GM21737 (cell line): ENCODE data around the gene DPH2.

Experiments used
- ATAC-seq: cut with Tn5 transposase; IDR thresholded peaks from one replicate; pipeline ENCODE4 v1.9.1; 2021; ENCODE audit warnings: mild to moderate bottlenecking, moderate library complexity; ENCODE audit not compliant: unreplicated experiment

The DPH2 gene

DNA sequence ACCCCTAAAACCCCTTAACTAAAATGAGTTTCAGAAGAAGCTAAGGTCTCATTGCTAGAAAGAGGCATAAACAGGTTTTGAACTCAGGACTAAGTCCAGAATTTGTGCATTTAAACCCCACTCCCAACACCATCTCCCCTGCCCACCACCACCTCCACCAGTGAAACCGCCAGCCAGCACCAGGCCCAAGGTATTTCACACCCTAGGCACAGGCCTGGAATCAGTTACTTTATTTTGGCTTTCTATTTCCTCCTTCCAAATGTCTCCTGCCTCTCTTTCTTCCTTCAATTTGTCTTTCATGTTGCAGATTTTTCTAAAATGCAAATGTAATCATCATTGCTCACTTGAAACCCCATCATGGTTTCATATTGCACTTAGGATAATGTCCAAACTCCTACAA lies 24.9 kb upstream of the DPH2 start:
- ATAC-seq: no peak

DNA sequence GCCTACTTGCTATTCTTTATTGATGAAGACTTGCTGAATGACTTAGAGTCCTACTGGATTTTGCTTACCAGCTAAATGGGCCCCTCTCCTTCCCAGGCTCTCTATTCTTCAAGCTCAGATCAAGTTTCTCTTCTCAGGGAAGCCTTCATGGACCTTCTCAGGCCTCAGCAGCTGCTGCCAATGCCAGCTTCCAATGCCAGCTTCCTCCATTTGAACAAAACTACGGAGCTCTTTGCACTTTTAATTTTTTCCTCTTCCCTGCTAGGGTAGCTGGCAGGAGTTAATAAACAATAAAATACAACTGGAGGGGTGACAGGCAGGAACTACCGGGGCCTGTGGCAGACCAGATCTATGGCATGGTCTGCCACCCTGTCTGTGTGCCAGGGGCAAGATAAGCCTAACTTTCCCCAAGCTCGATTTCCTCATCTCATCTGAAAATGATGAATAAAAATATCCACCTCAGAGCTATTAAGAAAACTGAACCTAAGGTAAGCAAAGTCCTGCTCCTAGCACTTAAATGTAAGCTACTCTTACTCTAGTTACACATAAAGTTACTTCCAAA lies 24.1 kb upstream of the DPH2 start:
- no peak for ATAC-seq

DNA sequence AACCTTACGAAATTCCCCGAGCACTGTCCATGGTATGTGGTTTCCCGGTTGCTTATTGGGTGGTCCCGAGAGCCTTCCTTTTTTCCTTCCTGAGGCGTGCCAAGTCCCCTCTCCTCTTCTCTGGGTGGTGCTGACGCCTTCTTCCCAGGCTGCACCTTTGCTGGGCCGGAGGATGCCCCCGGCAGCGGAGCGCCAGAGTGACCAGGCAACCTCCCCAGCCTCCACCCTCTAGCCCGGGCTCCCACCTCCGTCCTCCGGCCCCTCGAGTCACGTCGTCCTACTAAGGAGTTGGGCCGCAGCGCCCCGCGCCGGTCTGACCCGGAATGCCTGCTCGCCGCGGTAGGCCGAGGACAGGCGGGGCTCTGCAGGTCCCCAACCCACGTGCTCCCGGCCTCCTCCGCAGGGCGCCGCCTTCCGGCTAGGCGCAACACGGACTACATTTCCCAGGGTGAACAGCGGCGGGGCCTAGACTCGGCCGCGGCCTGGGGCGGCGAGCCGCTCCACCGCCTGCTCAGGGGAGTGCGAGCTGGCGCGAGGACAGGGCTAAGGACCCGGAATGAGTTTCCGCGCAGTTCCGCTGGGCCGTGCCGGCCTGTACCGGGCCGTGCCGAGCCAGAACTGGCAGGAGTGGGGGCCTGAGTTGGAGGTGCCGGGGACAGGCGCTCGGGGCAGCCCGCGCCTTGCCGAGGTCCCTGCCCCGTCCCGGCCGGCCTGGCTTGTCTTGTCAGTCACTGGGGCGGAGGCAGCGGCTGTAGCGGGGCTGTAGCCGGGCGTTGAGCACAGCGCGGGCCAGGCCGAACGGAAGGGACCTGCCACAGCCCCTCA lies 23.4 kb upstream of the DPH2 start, which contains the start of gene IPO13:
TSS of gene IPO13 (plus strand) at position 715 of the 825 bp plus-strand sequence. CDS start 651 bp downstream, outside the sequence.
- peak; percentile 85 for ATAC-seq

DNA sequence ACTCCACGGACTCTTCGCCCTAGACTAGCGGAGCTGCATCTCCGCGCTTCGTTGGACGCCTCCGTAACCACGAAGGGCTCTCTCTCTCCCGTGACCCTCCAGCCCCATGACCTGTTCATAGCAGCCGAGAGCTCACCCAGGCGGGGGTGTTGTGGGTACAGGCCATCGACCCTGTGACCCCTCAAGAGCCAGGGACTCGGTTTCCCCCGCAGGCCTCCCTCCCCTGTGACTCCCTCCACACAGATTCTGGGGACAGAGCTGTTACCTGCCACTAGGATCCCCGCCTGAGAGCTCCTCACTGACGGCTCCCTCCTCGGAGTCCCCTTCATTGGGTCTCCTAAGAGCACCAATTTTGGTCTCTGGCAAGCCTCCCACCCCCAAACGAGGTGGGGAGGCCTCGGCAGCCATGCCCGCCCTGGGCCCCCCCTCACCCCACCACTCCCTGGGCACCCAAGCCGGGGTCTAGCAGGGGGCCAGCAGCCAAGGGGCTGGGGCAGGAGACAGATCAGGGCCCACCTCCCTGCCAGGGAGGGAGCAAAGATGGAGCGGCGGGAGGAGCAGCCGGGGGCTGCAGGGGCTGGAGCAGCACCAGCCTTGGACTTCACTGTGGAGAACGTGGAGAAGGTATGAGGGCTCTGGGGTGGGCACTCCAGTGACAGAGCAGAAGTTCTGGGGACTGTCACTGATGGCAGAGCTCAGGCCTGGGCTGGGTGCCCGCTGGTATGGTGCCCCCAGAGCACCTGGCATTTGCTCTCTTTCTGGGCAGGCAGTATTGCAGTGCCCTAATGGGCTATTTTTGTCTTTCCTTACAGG lies 22.5 kb upstream of the DPH2 start:
- ATAC-seq: peak; percentile 18

DNA sequence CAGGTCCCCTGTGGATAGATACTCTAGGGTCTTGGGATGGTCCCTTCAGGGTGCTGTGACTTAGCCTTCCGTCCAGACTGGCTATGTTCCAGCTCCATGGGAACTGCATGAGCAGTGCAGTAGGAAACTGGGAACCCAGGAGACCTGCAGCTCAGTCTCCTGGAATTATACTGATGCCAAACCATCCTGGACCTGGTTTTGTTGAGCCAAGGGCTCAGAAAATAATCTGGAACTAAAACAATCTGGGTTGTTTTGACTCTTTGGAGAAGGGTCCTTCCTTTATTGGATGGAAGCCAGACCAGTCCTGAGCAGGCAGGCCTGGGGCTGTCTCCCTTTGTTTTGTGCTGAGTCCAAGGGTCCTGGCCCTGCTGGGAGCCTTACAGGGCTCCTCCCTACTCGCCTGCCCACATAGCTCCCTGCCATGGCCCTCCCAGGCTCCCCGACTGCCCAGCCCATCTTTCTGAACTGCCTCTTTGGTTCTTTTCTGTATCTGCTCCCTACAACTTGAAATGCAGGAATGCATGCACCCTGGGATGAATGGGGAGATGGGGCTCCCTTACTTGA lies 21.9 kb upstream of the DPH2 start:
- no peak for ATAC-seq

DNA sequence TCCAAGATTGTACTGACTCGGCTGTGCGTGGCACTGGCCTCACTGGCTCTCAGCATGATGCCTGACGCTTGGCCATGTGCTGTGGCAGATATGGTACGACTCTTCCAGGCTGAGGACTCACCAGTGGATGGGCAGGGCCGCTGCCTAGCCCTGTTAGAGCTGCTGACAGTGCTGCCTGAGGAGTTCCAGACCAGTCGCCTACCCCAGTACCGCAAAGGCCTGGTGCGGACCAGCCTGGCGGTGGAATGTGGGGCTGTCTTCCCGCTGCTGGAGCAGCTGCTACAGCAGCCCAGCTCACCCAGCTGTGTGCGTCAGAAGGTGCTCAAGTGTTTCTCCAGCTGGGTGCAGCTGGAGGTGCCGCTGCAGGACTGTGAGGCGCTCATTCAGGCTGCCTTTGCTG lies 20.1 kb upstream of the DPH2 start:
- ATAC-seq: no peak

DNA sequence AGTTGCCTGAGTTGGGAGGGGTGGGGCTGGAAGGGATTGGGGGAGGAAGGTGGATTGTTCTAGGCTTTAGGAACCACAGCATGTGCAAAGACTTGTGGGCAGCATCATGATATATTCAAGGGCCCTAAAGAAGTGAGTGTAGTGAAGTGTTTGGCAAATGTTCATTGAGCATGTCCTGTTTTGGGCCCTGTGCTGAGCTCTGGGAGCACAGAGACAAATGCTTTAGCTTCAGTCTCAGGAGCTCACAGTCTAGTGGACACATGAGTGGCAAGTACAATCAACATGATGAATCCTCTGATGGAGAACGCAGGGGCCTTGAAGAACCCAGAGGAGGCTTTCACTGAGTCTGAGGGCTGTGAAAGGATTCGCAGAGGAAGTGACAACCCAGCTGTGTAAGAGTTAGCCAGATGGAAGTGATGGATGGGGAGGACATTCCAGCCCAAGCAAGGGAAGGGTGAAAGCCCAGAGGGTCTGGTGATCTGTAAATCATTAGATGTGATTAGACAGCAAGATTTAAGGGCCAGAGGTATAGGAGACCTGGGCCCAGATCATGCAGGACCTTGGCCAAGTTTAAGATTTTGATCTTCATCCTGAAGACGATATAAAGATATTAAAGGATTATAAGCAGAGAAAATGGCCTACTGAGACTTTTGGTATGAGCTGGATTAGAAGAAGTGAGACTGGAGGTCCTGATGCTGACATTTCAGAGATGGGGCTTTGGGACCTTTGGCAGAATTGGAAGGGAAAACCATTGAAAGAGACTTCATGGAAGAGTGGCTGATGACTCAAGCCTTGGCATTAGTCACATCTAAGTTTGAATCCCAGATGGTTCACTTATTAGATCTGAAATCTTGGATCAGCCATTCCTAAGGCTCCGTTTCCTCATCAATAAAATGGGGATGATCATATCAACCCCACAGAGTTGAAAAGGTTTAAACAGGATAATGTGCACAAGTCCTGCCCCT lies 18.5 kb upstream of the DPH2 start:
- no peak for ATAC-seq

DNA sequence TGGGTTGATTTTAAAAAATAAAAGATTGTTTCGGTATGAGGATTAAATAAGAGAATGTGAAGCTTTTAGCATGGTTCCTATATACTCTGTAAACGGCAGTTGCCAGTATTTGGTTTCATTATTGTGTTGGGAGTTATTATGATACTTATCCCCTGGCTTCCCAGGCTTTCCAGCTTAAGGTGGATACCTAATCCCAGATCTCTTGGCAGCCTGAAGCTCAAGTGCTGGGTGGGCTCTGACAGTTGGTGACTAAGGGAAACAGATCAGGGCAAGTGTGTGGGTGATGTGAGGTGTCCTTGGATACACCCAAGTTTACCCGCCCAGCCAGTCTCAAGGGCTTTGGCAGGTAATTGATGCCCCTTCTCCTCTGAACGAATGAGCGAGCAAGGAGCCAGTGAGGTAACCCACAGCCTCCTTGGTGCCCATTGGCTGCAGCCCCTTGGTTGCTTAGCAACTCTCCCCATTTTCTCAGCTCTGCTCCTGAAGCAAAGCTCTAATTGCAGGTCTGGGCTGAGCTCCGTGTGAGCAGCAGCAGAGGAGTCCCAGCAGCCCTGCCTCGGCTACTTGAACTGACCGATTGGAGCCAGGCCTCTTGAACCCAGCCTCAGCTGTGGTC lies 17.0 kb upstream of the DPH2 start:
- no peak for ATAC-seq

DNA sequence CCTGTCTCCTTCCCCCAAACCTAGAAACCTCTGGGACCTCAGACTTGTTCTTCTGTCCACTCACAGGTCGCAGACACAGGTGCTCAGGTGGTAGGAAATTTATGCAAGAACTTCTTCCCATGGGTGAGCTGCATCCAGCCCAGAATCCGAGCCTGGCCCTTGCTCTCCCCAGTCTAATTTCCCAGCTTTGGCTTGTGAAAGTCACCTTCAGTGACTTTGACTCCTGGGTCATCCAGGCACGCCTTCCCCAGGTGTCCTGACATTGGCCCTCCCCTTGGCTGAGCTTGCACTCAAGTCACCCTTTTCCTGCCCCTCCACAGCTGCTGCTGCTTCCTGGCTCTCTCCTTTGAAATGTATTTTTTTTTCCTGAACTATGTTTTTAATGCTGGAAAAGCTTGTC lies 16.4 kb upstream of the DPH2 start:
- ATAC-seq: no peak

DNA sequence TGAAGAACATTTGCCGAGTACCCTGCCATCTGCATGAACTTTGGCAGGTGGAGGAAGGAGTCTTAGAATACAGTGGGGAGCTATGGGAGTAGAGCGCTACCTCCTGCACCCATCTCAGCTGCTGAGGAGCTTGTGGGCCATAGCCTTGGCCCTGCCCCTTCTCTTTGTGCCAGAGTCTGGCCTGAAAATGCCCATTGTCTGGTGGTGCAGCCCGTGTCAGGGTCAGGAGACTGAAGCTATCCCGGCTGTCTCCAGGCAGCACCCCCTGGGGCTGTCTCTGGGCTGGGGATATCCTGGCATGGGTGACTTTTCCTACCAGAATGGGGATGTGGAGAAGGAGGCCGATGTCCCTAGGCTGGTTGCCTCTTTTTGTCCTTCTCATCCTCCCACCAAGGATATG lies 15.8 kb upstream of the DPH2 start:
- ATAC-seq: no peak

DNA sequence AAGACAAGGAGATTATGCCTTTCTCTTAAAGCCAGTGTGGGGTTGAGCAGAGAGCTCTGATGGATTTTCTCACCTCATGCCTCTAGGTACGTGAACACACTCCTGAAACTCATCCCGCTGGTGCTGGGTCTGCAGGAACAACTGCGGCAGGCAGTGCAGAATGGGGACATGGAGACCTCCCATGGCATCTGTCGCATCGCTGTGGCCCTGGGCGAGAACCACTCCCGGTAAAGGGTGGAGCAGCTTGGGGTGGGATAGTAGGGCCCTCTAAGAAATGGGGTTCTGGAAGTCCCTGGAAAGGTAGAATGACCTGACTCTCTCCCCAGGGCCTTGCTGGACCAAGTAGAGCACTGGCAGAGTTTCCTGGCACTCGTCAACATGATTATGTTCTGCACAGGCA lies 13.6 kb upstream of the DPH2 start:
- ATAC-seq: no peak

DNA sequence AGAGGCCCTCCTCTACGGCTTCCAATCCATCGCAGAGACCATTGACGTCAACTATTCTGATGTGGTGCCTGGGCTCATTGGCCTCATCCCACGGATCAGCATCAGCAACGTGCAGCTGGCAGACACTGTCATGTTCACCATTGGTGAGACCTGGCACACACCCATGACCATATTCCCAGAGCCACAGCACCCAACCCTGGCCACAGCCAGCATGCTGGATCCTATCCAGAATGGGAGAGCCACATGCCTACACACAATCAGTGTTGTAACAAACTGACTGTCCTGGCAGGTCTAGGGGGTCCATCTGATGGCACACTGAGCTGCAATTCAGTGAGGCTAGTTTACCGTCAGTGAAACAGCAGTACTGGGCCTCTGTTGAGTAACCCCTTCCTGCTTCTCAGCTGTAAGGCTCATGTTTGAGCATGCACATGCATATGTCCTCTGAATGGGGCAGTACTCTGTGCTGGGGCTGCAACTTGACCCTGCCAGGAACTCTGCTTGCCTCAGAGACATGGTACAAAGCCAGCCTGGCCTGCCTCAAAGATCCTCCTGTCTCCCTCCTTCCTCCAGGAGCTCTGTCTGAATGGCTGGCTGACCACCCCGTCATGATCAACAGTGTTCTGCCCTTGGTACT lies 12.3 kb upstream of the DPH2 start:
- no peak for ATAC-seq

DNA sequence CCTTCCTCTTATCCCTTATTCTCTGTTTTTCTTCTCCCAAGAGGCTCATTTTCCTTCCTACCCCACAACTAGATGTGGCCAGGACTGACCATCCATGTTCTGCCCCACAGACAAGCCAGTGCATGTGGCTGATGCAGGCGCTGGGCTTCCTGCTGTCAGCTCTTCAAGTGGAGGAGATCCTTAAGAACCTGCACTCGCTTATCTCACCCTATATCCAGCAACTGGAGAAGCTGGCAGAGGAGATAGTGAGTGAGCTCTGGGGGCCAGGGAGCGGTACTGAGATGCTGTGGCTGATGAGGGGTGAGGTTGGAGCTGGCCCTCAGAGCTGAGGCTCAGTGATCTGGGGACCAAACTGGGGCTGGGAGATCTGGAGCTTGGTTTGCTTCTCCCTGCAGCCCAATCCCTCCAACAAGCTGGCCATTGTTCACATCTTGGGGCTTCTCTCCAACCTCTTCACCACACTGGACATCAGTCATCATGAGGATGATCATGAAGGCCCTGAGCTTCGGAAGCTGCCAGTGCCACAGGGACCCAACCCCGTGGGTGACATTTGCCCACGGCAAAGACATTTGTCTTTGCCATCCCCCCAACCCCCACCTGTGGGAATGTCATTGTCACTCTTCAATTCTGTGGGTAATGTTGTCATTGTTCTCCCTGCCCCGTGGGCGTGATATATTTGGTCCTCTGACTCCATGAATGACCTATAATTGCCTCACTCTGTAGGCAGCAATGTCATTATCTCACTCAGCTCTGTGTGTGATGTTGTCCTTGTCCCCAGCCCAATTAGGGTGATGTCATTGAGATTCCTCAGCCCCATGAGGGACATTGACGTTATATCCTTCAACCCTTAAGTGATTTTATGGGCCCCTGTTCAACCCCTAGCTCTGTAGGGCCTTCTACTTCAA lies 11.2 kb upstream of the DPH2 start:
- ATAC-seq: no peak

DNA sequence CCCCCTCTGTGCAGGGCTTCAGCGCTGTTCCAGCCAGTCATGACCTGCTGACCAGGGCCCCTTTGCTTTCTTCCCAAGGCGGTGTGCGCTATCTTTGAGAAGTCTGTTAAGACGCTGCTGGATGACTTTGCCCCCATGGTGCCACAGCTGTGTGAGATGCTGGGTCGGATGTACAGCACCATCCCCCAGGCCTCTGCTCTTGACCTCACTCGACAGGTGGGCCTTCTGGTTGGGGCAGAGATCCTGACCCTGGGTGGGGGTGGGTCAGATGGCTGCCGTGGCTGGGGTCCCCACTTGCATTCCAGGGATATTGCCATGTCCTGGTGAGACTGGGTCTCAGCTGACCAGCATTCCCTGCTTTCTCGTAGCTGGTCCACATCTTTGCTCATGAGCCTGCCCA lies 9.0 kb upstream of the DPH2 start:
- ATAC-seq: no peak

DNA sequence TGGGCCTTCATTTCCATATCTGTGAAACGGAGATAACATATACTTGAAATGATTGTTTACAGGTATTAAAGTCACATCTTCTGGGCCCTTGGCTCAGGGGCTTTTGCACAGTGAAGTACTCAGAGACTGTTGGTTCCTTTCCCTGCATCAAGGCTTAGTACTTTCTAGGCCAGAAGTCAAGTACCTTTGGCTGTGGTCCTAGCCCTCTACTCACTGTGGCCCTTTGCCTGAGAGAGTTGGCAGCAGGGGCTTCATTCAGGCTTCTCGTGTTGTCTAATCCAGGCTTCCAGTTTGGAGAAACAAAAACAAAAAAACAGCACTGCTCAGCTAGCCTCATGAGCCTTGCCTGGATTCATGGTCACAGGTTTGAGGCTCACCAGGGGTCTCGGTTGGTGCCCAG lies 8.1 kb upstream of the DPH2 start:
- no peak for ATAC-seq

DNA sequence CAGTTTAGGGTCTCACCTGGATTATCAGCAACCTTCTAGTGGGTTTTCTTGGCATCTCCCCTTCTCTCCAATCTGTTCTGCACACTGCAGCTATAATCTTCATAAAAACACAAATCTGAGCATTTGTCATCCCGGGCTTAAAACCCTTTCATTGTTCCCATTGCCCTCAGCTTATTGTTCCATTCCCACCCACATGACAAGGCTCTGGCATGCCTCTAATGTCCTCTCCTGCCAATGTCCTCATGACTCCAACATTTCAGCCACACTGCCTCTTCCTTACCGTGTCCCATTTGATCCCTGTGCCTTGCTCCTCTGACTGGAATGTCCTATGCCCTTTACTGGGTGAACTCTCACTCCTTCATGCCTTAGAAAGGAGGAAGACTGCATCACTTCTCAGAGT lies 7.5 kb upstream of the DPH2 start:
- ATAC-seq: no peak

DNA sequence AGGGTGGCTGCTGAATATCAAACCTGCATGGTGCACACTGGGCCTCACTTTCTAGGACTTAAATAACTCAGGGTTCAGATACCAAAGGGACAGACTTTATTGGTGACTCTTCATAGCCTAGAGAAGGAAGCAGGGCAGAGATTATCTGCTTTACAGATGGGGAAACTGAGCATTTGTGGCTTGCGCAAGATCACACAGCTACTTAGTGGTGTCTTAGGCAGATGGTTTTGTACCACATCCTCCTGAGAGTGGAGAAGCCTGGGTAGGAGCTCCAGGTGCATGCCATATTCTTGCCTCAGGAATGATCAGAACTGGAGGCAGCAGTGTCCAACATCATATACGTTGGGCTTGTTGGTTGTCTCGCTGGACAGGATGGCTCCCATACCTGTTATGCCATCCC lies 6.8 kb upstream of the DPH2 start:
- no peak for ATAC-seq

DNA sequence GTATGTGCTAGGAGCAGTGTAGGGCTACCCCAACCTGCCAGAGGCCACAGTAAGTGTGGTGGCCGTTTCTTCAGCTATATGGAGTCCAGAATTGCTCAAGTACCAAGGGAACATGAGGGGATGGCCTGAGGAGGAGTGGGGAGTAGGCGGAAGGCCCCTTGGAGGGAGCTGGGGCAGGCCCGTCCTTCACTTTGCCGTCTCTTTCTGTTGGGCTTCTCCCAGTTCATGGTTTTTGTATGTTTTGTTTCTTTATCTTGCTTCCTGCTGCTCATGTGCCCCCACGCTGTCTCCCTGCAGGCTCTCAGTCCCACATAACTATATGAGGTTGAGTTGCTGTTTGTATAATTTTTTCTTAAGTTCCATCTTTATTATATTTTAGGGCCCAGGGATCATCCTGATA lies 5.9 kb upstream of the DPH2 start:
- no peak for ATAC-seq
